GM12878 (cell line): ENCODE measurements around the gene GALNT18. TPM values are rescaled to one million over a fixed set of nuclear protein-coding genes. Genes with fewer than 3 reads are reported as not detected.

Experiments
- CBFB ChIP-seq: IDR thresholded peaks from 2 replicates; pipeline ENCODE4 v1.6.1; 2016; ENCODE audit warnings: antibody characterized with exemption, low read depth
- CEBPB ChIP-seq, 2 experiments: fragments of 150-350 bp in 1 of 2; IDR thresholded peaks; 2 replicates each; pipeline ENCODE4 v1.6.1; 2012 to 2014; ENCODE audit warnings: low read depth in 2 of 2, low read length in 2 of 2, borderline replicate concordance in 1 of 2, inconsistent platforms in 1 of 2
- CHD2 ChIP-seq: IDR thresholded peaks from 2 replicates; pipeline ENCODE4 v1.6.1; 2011; ENCODE audit warnings: low read depth, low read length, improper control_type of control experiment, borderline replicate concordance
- CHD4 ChIP-seq: fragments of 200-600 bp; sonication (generic); IDR thresholded peaks from 2 replicates; pipeline ENCODE4 v1.6.1; 2016; ENCODE audit warnings: mild to moderate bottlenecking
- FOXM1 ChIP-seq: IDR thresholded peaks from 2 replicates; pipeline ENCODE4 v1.6.1; 2012; ENCODE audit warnings: low read depth, mild to moderate bottlenecking, inconsistent platforms, low read length, moderate library complexity
- IKZF1 ChIP-seq: fragments of 450-650 bp; conservative IDR thresholded peaks from 2 replicates; pipeline ENCODE4 v1.6.1; 2017; ENCODE audit warnings: antibody characterized with exemption, mild to moderate bottlenecking
- MXI1 ChIP-seq: fragments of 150-350 bp; IDR thresholded peaks from 2 replicates; pipeline ENCODE4 v1.6.1; 2011; ENCODE audit warnings: low read depth, mild to moderate bottlenecking, inconsistent platforms, low read length, improper control_type of control experiment
- MYB ChIP-seq: fragments of 150-350 bp; IDR thresholded peaks from 2 replicates; pipeline ENCODE4 v1.6.1; 2014; ENCODE audit warnings: mild to moderate bottlenecking, low read depth, low read length, borderline replicate concordance
- NBN ChIP-seq: fragments of 450-650 bp; IDR thresholded peaks from 2 replicates; pipeline ENCODE4 v1.6.1; 2016
- NR2C1 ChIP-seq: fragments of 450-650 bp; IDR thresholded peaks from 2 replicates; pipeline ENCODE4 v1.6.1; 2017; ENCODE audit warnings: antibody characterized with exemption, mild to moderate bottlenecking, moderate library complexity
- NR2F1 ChIP-seq: fragments of 450-650 bp; conservative IDR thresholded peaks from 2 replicates; pipeline ENCODE4 v1.6.1; 2017; ENCODE audit warnings: mild to moderate bottlenecking
- POLR2A ChIP-seq: IDR thresholded peaks from 2 replicates; pipeline ENCODE4 v1.6.1; 2011; ENCODE audit warnings: low read depth, mild to moderate bottlenecking, low read length
- POLR2AphosphoS5 ChIP-seq: IDR thresholded peaks from 2 replicates; pipeline ENCODE4 v1.6.1; 2011; ENCODE audit warnings: mild to moderate bottlenecking, low read length, inconsistent platforms
- SMC3 ChIP-seq: IDR thresholded peaks from 2 replicates; pipeline ENCODE4 v1.6.1; 2011; ENCODE audit warnings: low read length, improper control_type of control experiment, borderline replicate concordance
- SREBF1 ChIP-seq: IDR thresholded peaks from 2 replicates; pipeline ENCODE4 v1.6.1; 2012; ENCODE audit warnings: mild to moderate bottlenecking, low read length
- SRF ChIP-seq, 2 experiments: IDR thresholded peaks; 2 replicates each; pipeline ENCODE4 v1.6.1; 2011; ENCODE audit warnings: low read depth in 2 of 2, low read length in 2 of 2, mild to moderate bottlenecking in 1 of 2, moderate library complexity in 1 of 2
- STAT3 ChIP-seq: IDR thresholded peaks from 2 replicates; pipeline ENCODE4 v1.6.1; 2011; ENCODE audit warnings: low read depth, low read length, improper control_type of control experiment
- YY1 ChIP-seq: IDR thresholded peaks from 2 replicates; pipeline ENCODE4 v1.6.1; 2011; ENCODE audit warnings: low read depth, mild to moderate bottlenecking, low read length
- ZBED1 ChIP-seq: IDR thresholded peaks from 2 replicates; pipeline ENCODE4 v1.6.1; 2016; ENCODE audit warnings: borderline replicate concordance
- ZBTB40 ChIP-seq: fragments of 450-650 bp; IDR thresholded peaks from 2 replicates; pipeline ENCODE4 v1.6.1; 2016; ENCODE audit warnings: mild to moderate bottlenecking, moderate library complexity, borderline replicate concordance
- polyA plus RNA-seq, 11 experiments: library from polyadenylated mRNA; depleted of rRNA in 4 of 11; unstranded in 6 of 11; stranded (reverse) in 5 of 11; fragments of >200 nt; fragmentation: Nextera tagmentation in 4 of 11; fragmentation: Illumina TruSeq in 1 of 11; extraction: Ambion mirVana in 4 of 11; extraction: Trizol in 1 of 11; gene quantifications; 1 replicate in 1 of 11; 2 replicates in 10 of 11; pipeline versions ENCODE4 v1.2.1 to v1.2.3, GENCODE V29; 2011 to 2016; ENCODE audit warnings: inconsistent platforms in 2 of 11, missing spikeins in 2 of 11, low read depth in 1 of 11
- total RNA-seq, 4 experiments: library from RNA; depleted of rRNA in 3 of 4; stranded (reverse); fragments of >200 nt in 3 of 4; fragmentation: Illumina TruSeq in 1 of 4; extraction: Trizol in 1 of 4; gene quantifications; 2 replicates each; pipeline versions ENCODE4 v1.2.1 to v1.2.3, GENCODE V29; 2013 to 2021
- TF ChIP-seq, protein P1 (sequence below): IDR thresholded peaks from 2 replicates; pipeline ENCODE4 v1.6.1; 2011; ENCODE audit warnings: low read depth, low read length, improper control_type of control experiment, borderline replicate concordance
- TF ChIP-seq, protein P2 (sequence below): fragments of 450-650 bp; formaldehyde crosslinking; IDR thresholded peaks from 2 replicates; pipeline ENCODE4 v1.4.0; 2020; ENCODE audit warnings: mild to moderate bottlenecking, moderate library complexity
- TF ChIP-seq, protein P3 (sequence below): IDR thresholded peaks from 2 replicates; pipeline ENCODE4 v1.6.1; 2012; ENCODE audit warnings: low read length, inconsistent platforms

GALNT18 gene
- total and polyA plus RNA-seq, 10 of the 15 experiments (the other 5 are each of a cell fraction or from before 2014, with no cell fraction given), result 1.2 to 14.2 (median 6.3) TPM

- TF ChIP-seq SMC3, result no peak; the same call in 1 of the 2 replicates
- no peak for TF ChIP-seq MXI1
- no peak for TF ChIP-seq FOXM1
- TF ChIP-seq CHD2, result no peak
- TF ChIP-seq ZBTB40, result peak; percentile 95
- no peak for TF ChIP-seq NBN
- no peak for TF ChIP-seq SREBF1
- TF ChIP-seq SRF (IDR thresholded peaks at IDR 0.05; ENCODE audit: low read depth in 2 of 2, low read length in 2 of 2), result no peak
- no peak for TF ChIP-seq ZBED1
- TF ChIP-seq NR2F1, result peak; percentile 78
- TF ChIP-seq YY1, result no peak
- TF ChIP-seq STAT3, result no peak
- TF ChIP-seq IKZF1, result peak; percentile 13; the same call in 1 of the 2 replicates
- no peak for TF ChIP-seq CEBPB (IDR thresholded peaks at IDR 0.05; ENCODE audit: borderline replicate concordance in 1 of 2, low read depth in 2 of 2, low read length in 2 of 2)
- TF ChIP-seq, protein P1, sequence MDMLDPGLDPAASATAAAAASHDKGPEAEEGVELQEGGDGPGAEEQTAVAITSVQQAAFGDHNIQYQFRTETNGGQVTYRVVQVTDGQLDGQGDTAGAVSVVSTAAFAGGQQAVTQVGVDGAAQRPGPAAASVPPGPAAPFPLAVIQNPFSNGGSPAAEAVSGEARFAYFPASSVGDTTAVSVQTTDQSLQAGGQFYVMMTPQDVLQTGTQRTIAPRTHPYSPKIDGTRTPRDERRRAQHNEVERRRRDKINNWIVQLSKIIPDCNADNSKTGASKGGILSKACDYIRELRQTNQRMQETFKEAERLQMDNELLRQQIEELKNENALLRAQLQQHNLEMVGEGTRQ, result no peak
- TF ChIP-seq, protein P2, sequence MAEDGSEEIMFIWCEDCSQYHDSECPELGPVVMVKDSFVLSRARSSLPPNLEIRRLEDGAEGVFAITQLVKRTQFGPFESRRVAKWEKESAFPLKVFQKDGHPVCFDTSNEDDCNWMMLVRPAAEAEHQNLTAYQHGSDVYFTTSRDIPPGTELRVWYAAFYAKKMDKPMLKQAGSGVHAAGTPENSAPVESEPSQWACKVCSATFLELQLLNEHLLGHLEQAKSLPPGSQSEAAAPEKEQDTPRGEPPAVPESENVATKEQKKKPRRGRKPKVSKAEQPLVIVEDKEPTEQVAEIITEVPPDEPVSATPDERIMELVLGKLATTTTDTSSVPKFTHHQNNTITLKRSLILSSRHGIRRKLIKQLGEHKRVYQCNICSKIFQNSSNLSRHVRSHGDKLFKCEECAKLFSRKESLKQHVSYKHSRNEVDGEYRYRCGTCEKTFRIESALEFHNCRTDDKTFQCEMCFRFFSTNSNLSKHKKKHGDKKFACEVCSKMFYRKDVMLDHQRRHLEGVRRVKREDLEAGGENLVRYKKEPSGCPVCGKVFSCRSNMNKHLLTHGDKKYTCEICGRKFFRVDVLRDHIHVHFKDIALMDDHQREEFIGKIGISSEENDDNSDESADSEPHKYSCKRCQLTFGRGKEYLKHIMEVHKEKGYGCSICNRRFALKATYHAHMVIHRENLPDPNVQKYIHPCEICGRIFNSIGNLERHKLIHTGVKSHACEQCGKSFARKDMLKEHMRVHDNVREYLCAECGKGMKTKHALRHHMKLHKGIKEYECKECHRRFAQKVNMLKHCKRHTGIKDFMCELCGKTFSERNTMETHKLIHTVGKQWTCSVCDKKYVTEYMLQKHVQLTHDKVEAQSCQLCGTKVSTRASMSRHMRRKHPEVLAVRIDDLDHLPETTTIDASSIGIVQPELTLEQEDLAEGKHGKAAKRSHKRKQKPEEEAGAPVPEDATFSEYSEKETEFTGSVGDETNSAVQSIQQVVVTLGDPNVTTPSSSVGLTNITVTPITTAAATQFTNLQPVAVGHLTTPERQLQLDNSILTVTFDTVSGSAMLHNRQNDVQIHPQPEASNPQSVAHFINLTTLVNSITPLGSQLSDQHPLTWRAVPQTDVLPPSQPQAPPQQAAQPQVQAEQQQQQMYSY (CRISPR knock-in tag), result no peak
- TF ChIP-seq MYB, result no peak
- TF ChIP-seq NR2C1, result 0 out of 2 replicates have a peak, but pooled peaks have one; percentile 19
- TF ChIP-seq POLR2A, result no peak
- TF ChIP-seq, protein P3, sequence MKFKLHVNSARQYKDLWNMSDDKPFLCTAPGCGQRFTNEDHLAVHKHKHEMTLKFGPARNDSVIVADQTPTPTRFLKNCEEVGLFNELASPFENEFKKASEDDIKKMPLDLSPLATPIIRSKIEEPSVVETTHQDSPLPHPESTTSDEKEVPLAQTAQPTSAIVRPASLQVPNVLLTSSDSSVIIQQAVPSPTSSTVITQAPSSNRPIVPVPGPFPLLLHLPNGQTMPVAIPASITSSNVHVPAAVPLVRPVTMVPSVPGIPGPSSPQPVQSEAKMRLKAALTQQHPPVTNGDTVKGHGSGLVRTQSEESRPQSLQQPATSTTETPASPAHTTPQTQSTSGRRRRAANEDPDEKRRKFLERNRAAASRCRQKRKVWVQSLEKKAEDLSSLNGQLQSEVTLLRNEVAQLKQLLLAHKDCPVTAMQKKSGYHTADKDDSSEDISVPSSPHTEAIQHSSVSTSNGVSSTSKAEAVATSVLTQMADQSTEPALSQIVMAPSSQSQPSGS, result no peak
- no peak for TF ChIP-seq POLR2AphosphoS5
- TF ChIP-seq CHD4, result no peak
- no peak for TF ChIP-seq CBFB
These were observed 170.3 kb downstream of the GALNT18 start (continued) for GRCh38 chr11:11451501-11452005.
